Astrocyte (in vitro differentiated cells and primary cell): ENCODE results near the gene SLC38A10. TPM values are rescaled to one million over a fixed set of nuclear protein-coding genes. Genes with fewer than 3 reads are reported as not detected.

Source experiments
- DNase-seq: peaks from one replicate; pipeline ENCODE4 v3.0.0-alpha.2; 2010; ENCODE audit warnings: low read depth
- FAIRE-seq: peaks from 2 replicates; lab custom pipeline; 2011; peaks lifted over from hg19 to GRCh38; lab: Jason Lieb, UNC
- H2AFZ ChIP-seq: 2 replicates; pipeline ENCODE4 v1.6.0; 2012; ENCODE audit warnings: low read depth, low read length, inconsistent platforms
- H3K27ac ChIP-seq: 2 replicates; pipeline ENCODE4 v1.5.1; 2011; ENCODE audit warnings: low read depth, low read length, inconsistent platforms
- H3K27me3 ChIP-seq: 2 replicates; pipeline ENCODE4 v1.6.0; 2011; ENCODE audit warnings: low read length, inconsistent platforms; ENCODE audit not compliant: insufficient read depth
- H3K36me3 ChIP-seq: 2 replicates; pipeline ENCODE4 v1.5.1; 2011; ENCODE audit warnings: low read length, inconsistent platforms; ENCODE audit not compliant: insufficient read depth
- H3K4me1 ChIP-seq: 2 replicates; pipeline ENCODE4 v1.5.1; 2011; ENCODE audit warnings: low read length, inconsistent platforms; ENCODE audit not compliant: insufficient read depth
- H3K4me2 ChIP-seq: 2 replicates; pipeline ENCODE4 v1.6.0; 2012; ENCODE audit warnings: low read length, inconsistent platforms
- H3K4me3 ChIP-seq: 2 replicates; pipeline ENCODE4 v1.5.1; 2011; ENCODE audit warnings: low read depth, mild to moderate bottlenecking, low read length, inconsistent platforms; ENCODE audit not compliant: insufficient read depth
- H3K79me2 ChIP-seq: 2 replicates; pipeline ENCODE4 v1.6.0; 2012; ENCODE audit warnings: mild to moderate bottlenecking, low read length, inconsistent platforms; ENCODE audit not compliant: insufficient read depth
- H3K9ac ChIP-seq: 2 replicates; pipeline ENCODE4 v1.6.0; 2012; ENCODE audit warnings: mild to moderate bottlenecking, low read length, inconsistent platforms
- H3K9me3 ChIP-seq: 2 replicates; pipeline ENCODE4 v1.5.1; 2012; ENCODE audit warnings: low read depth, mild to moderate bottlenecking, low read length, inconsistent platforms; ENCODE audit not compliant: insufficient read depth
- H4K20me1 ChIP-seq: 2 replicates; pipeline ENCODE4 v1.6.0; 2012; ENCODE audit warnings: low read length, inconsistent platforms; ENCODE audit not compliant: insufficient read depth
- H3K27ac Mint-ChIP-seq: one replicate; pipeline ENCODE4 v1.8.0; 2021; ENCODE audit warnings: mild to moderate bottlenecking, mixed read lengths; ENCODE audit not compliant: unreplicated experiment
- H3K27me3 Mint-ChIP-seq: one replicate; pipeline ENCODE4 v1.8.0; 2021; ENCODE audit warnings: low read depth, mixed read lengths; ENCODE audit not compliant: unreplicated experiment
- H3K36me3 Mint-ChIP-seq: one replicate; pipeline ENCODE4 v1.8.0; 2021; ENCODE audit warnings: low read depth, mixed read lengths; ENCODE audit not compliant: unreplicated experiment
- H3K4me1 Mint-ChIP-seq: one replicate; pipeline ENCODE4 v1.8.0; 2021; ENCODE audit warnings: low read depth, mixed read lengths; ENCODE audit not compliant: unreplicated experiment
- H3K4me3 Mint-ChIP-seq: one replicate; pipeline ENCODE4 v1.8.0; 2021; ENCODE audit warnings: mild to moderate bottlenecking, moderate library complexity, mixed read lengths; ENCODE audit not compliant: unreplicated experiment
- H3K9me3 Mint-ChIP-seq: one replicate; pipeline ENCODE4 v1.8.0; 2021; ENCODE audit warnings: mild to moderate bottlenecking, mixed read lengths; ENCODE audit not compliant: unreplicated experiment
- EZH2 ChIP-seq: IDR thresholded peaks from 2 replicates; pipeline ENCODE4 v1.6.1; 2012; ENCODE audit warnings: mild to moderate bottlenecking, low read length, inconsistent platforms; ENCODE audit not compliant: insufficient read depth
- total RNA-seq: library from RNA; stranded (reverse); gene quantifications from 2 replicates; pipeline ENCODE4 v1.2.1, GENCODE V29; 2021
- TF ChIP-seq, protein P1 (sequence below): IDR thresholded peaks from 2 replicates; pipeline ENCODE4 v1.5.1; 2011; ENCODE audit warnings: low read depth, mild to moderate bottlenecking, inconsistent platforms, low read length, moderate library complexity; ENCODE audit not compliant: insufficient read depth

Gene SLC38A10
- total RNA-seq, 1 donor from 2014 or later, result 71.4 TPM

DNA sequence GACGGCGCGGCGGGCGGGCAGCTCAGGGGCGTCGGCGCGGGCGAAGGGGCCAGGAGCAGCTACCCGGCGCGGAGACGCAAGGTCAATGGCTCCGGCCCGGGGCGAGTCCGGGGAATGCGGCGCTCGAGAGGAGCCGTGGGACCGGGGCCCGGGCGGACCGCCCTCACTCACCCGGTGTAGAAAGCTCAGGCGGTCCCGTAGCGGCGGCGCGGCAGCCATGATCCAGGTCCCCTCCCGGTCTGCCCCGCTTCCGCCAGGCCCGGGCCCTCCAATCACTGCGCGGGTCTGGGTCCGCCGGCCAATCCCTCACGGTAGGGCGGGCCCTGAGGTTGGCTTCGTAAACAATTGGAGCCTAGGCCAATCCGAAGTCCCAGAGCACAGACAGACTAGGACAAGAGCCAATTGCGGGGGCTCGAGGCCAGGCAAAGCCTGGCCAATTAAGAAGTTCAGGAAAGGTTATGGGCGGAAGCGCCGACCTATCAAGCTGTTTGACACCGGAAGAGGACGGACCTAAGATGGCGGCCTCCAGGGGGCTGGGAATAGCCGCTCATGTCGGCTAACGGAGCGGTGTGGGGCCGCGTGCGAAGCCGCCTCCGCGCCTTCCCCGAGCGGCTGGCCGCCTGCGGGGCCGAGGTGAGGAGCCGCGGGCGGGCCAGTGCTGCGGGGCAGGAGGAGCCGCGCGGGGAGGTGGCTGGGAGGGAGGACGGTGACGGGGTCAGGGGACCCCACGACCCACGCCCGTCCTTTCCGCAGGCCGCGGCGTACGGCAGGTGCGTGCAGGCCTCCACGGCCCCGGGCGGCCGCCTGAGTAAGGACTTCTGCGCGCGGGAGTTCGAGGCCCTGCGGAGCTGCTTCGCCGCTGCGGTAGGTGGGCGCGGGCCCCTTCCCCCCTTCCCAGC lies 56.0 kb downstream of the SLC38A10 start, which contains the start of the genes NDUFAF8 and TEPSIN:
Gene NDUFAF8 (plus strand): TSS at position 504 of the 899 bp plus-strand sequence. CDS start 46 bp downstream, at position 550.
Gene TEPSIN (minus strand): TSS at position 241 of the 899 bp plus-strand sequence. CDS start 22 bp downstream, at position 219.
- FAIRE-seq (no peak), DNase-seq (peak; percentile 99)
- Histone ChIP-seq H3K4me1 (peaks cover 16% of the 10 kb centered on the region), H4K20me1 (peaks cover 43% of the 10 kb centered on the region), H3K4me3 (peak within 1 kb of the TSS; percentile 71), H3K9me3 (no peaks in the 10 kb centered on the region), H3K4me2 (peak within 1 kb of the TSS; percentile 98), H3K36me3 (peaks cover 4% of the 10 kb centered on the region), H2AFZ (peak within 1 kb of the TSS; percentile 82), H3K9ac (peak within 1 kb of the TSS; percentile 93), H3K79me2 (peaks cover 61% of the 10 kb centered on the region), H3K27ac (peak within 1 kb of the TSS; percentile 78), H3K27me3 (no peaks in the 10 kb centered on the region)
- Mint-ChIP-seq H3K27ac (peak within 1 kb of the TSS; percentile 91), H3K27me3 (no peaks in the 10 kb centered on the region), H3K4me3 (peak within 1 kb of the TSS; percentile 97), H3K9me3 (no peaks in the 10 kb centered on the region), H3K4me1 (peaks cover 14% of the 10 kb centered on the region), H3K36me3 (peaks cover 4% of the 10 kb centered on the region)
- TF ChIP-seq, protein P1, sequence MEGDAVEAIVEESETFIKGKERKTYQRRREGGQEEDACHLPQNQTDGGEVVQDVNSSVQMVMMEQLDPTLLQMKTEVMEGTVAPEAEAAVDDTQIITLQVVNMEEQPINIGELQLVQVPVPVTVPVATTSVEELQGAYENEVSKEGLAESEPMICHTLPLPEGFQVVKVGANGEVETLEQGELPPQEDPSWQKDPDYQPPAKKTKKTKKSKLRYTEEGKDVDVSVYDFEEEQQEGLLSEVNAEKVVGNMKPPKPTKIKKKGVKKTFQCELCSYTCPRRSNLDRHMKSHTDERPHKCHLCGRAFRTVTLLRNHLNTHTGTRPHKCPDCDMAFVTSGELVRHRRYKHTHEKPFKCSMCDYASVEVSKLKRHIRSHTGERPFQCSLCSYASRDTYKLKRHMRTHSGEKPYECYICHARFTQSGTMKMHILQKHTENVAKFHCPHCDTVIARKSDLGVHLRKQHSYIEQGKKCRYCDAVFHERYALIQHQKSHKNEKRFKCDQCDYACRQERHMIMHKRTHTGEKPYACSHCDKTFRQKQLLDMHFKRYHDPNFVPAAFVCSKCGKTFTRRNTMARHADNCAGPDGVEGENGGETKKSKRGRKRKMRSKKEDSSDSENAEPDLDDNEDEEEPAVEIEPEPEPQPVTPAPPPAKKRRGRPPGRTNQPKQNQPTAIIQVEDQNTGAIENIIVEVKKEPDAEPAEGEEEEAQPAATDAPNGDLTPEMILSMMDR, result no peak
- TF ChIP-seq EZH2, result no peak

DNA sequence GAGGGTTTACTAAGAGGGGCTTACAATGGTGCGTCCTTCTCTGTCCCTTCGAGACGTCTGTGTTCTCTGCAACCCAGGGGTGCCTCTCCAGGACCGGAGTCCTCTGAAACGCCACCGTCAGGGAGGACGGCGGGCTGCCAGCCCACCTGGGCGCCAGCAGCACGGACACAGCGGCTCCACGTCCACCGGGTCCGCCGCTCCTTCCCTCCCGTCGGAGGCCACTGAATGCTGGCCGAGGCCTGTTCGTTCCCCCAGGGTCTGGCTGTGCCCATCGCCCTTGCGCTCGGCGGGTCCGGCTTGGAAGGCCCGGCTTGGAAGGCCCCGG lies 56.7 kb downstream of the SLC38A10 start:
- H3K9ac ChIP-seq, result peak overlapping the region; percentile 93
- no peaks in the 10 kb centered on the region for H3K27me3 ChIP-seq
- peak overlapping the region; percentile 71 for H3K4me3 ChIP-seq
- H3K9me3 ChIP-seq, result no peaks in the 10 kb centered on the region
- Mint-ChIP-seq H3K27me3 (no peaks in the 10 kb centered on the region), H3K27ac (no peak overlapping the region), H3K4me1 (peaks cover 14% of the 10 kb centered on the region), H3K9me3 (no peaks in the 10 kb centered on the region), H3K36me3 (peaks cover 4% of the 10 kb centered on the region), H3K4me3 (peak overlapping the region; percentile 81)
- peaks cover 64% of the 10 kb centered on the region for H3K79me2 ChIP-seq
- peaks cover 47% of the 10 kb centered on the region for H4K20me1 ChIP-seq
- peaks cover 16% of the 10 kb centered on the region for H3K4me1 ChIP-seq
- TF ChIP-seq, protein P1, result no peak
- TF ChIP-seq EZH2, result no peak
- H3K36me3 ChIP-seq, result peaks cover 4% of the 10 kb centered on the region
- peak overlapping the region; percentile 82 for H2AFZ ChIP-seq
- peak overlapping the region; percentile 60 for H3K27ac ChIP-seq
- H3K4me2 ChIP-seq, result peak overlapping the region; percentile 98
- FAIRE-seq (no peak), DNase-seq (no peak)
